ENCODE data around the gene GNG8. TPM values are rescaled to one million over a fixed set of nuclear protein-coding genes. Genes with fewer than 3 reads are reported as not detected.
"Not testable (repeated sequence)": the region's sequence is repeated elsewhere in the genome, so short reads cannot be mapped to it uniquely, and the experiment has no call there.

Gene GNG8
- total and polyA plus RNA-seq, 8 donors = 5.8 to 16.0 (median 8.9) TPM; not detected in 2

DNA sequence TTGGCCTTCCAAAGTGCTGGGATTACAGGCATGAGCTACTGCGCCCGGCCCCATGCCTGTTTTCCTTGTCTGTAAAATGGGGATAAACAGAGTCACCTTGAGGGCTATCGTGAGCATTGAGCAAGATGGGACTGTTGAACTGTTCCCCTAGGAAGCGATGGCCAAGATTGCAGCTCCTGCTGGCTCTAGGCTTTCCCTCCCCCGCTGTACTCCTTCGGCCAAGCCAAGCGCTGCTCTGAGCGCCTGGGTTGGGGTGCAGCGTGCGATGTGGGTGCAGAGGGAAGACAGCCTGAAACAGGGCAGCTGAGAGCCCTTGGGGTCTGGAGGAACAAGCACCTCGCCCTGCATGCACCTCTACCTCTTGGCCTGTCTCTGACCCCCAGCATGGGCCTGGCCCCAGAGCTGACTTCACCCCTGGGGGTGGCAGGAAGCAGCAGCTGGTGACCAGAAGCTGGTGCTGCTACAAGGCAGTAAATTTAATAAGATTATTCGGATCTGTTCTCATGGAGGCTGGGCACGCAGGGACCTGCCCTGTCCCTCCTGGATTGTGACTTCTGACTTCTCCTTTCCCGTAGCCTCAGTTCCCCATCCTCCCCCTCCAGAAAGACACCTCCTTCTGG lies 5.3 kb downstream of the GNG8 start:
- Histone ChIP-seq H3K4me3 (no peak overlapping the region), H3K27ac (no peak overlapping the region), H3K36me3 (no peaks in the 10 kb centered on the region), H3K4me1 (peaks cover 15 to 41% of the 10 kb centered on the region in 2 donors), H3K9me3 (no peaks in the 10 kb centered on the region), H3K27me3 (peaks cover 0 to 48% of the 10 kb centered on the region in 2 donors)
- DNase-seq (no peak), ATAC-seq (no peak)
- TF ChIP-seq, protein P1, sequence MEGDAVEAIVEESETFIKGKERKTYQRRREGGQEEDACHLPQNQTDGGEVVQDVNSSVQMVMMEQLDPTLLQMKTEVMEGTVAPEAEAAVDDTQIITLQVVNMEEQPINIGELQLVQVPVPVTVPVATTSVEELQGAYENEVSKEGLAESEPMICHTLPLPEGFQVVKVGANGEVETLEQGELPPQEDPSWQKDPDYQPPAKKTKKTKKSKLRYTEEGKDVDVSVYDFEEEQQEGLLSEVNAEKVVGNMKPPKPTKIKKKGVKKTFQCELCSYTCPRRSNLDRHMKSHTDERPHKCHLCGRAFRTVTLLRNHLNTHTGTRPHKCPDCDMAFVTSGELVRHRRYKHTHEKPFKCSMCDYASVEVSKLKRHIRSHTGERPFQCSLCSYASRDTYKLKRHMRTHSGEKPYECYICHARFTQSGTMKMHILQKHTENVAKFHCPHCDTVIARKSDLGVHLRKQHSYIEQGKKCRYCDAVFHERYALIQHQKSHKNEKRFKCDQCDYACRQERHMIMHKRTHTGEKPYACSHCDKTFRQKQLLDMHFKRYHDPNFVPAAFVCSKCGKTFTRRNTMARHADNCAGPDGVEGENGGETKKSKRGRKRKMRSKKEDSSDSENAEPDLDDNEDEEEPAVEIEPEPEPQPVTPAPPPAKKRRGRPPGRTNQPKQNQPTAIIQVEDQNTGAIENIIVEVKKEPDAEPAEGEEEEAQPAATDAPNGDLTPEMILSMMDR (IDR thresholded peaks at IDR 0.05) = no peak
- intact Hi-C loops (cut with DNase I) = no loop called here

DNA sequence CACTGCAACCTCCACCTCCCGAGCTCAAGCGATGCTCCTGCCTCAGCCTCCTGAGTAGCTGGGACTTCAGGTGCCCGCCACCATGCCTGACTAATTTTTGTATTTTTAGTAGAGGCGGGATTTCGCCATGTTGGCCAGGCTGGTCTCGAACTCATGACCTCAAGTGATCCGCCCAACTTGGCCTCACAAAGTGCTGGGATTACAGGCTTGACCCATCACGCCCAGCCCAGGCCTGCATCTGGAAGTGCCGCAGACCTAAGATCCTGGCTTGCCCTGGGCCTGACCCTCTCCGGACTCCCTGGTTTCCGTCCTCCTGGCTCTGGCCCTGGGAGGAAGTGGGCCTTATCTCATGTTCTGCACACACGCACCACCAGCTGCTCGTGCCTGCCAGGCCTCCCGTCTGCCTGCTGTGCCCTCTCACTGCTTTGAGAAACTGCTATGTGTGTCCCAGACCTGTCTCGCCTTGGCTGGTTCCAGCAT lies 6.4 kb downstream of the GNG8 start:
- Histone ChIP-seq H3K27ac (peak overlapping the region in 1 of 2 donors; percentile 23), H3K27me3 (peaks cover 0 to 40% of the 10 kb centered on the region in 2 donors), H3K36me3 (no peaks in the 10 kb centered on the region), H3K4me1 (peaks cover 17 to 46% of the 10 kb centered on the region in 2 donors), H3K9me3 (no peaks in the 10 kb centered on the region), H3K4me3 (no peak overlapping the region)
- DNase-seq (no peak), ATAC-seq (no peak)
- TF ChIP-seq, protein P1 (IDR thresholded peaks at IDR 0.05) = no peak
- intact Hi-C loops (cut with DNase I) = no loop called here

DNA sequence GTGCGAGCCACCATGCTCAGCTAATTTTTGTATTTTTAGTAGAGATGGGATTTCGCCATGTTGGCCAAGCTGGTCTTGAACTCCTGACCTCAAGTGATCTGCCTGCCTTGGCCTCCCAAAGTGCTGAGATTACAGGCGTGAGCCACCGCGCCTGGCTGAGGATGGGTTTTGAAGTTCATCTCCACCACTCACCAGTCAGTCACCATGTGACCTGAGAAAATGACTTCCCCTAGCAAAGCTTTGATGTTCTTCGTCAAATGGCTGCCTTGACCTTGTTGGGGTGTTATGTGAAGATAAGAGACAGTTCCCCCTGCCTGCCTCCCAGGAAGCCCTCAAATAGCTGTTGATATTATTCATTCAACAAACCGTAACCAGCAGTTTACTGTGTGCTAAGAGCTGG lies 7.0 kb downstream of the GNG8 start:
- H3K27ac ChIP-seq = peak overlapping the region in 1 of 2 donors; percentile 23
- peaks cover 17 to 49% of the 10 kb centered on the region in 2 donors for H3K4me1 ChIP-seq
- H3K36me3 ChIP-seq; H3K4me3 ChIP-seq; H3K9me3 ChIP-seq; intact Hi-C loops (cut with DNase I); DNase-seq; ATAC-seq: not testable (repeated sequence)
- H3K27me3 ChIP-seq = peaks cover 0 to 35% of the 10 kb centered on the region in 2 donors

DNA sequence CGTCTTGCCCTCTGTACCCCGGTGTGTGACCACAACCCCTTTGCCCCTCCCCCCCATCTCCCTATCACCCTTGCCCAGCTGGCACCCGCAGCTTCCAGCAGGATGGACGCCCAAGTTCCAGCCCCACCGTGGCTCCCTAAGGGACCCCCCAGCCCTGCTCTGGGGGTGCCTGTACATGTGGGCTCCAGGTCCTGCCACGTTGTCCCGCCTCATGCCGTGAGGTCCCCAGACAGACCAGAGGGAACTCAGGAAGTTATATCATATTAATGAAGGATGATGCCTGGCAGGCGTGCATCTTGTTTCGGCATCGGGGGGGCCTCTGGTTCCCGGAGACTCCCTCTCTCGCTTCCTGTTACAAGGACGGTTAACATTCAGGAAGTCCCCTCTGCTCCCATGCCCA lies 9.6 kb downstream of the GNG8 start:
- no peaks in the 10 kb centered on the region for H3K36me3 ChIP-seq
- peaks cover 13 to 52% of the 10 kb centered on the region in 2 donors for H3K4me1 ChIP-seq
- peaks cover 0 to 10% of the 10 kb centered on the region in 2 donors for H3K27me3 ChIP-seq
- DNase-seq = no peak
- H3K9me3 ChIP-seq = no peaks in the 10 kb centered on the region
- intact Hi-C loops (cut with DNase I) = no loop called here
- H3K4me3 ChIP-seq = no peak overlapping the region
- ATAC-seq = no peak
- TF ChIP-seq, protein P1 (IDR thresholded peaks at IDR 0.05) = no peak
- peak overlapping the region in 1 of 2 donors; percentile 64 for H3K27ac ChIP-seq

DNA sequence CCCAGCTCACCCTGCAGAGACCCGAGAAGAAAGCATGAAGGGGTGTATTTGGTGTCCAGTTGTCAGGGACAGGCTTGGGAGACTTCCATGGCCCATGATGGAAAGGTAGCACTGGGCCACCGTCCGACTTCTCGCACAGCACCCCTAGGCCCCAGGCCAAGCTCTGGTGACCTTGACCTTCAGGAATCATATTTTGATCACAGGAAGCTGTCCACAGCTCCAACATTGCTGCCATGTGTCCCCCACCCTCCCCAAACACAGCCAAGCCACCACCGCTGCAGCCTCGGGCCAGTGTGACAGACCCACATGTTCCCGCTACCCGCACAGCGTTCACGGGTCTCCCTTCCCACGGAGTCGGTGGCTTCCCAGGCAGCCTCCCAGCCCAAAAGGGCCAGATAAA lies 10.3 kb downstream of the GNG8 start:
- peaks cover 0 to 3% of the 10 kb centered on the region in 2 donors for H3K27me3 ChIP-seq
- no peak overlapping the region for H3K4me3 ChIP-seq
- peaks cover 13 to 53% of the 10 kb centered on the region in 2 donors for H3K4me1 ChIP-seq
- TF ChIP-seq, protein P1 (IDR thresholded peaks at IDR 0.05) = no peak
- no peak for DNase-seq
- no peak for ATAC-seq
- no peaks in the 10 kb centered on the region for H3K9me3 ChIP-seq
- H3K36me3 ChIP-seq = no peaks in the 10 kb centered on the region
- intact Hi-C loops (cut with DNase I) = no loop called here
- peak overlapping the region; percentile 64 to 75 for H3K27ac ChIP-seq
